Adrenal gland (tissue), 12 donors: ENCODE results near the gene XYLT2. TPM values are rescaled to one million over a fixed set of nuclear protein-coding genes. Genes with fewer than 3 reads are reported as not detected.
A peak's percentile ranks its signal among the peaks of the same experiment; 100 is the strongest.

Source experiments
- DNase-seq, 7 donors: peaks; one replicate each; pipeline ENCODE4 v3.0.0-alpha.2; 2019 to 2020
- H3K27ac ChIP-seq, 5 donors: fragments of 200-600 bp; sonication (generic) in 4 of 5; 1 replicate in 3 of 5; 2 replicates in 2 of 5; pipeline versions ENCODE4 v1.5.1 to v1.8.0; 2016 to 2020; ENCODE audit warnings: mild to moderate bottlenecking in 1 of 5
- H3K27me3 ChIP-seq: fragments of 200-600 bp; 2 replicates; pipeline ENCODE4 v1.8.0; 2021
- H3K36me3 ChIP-seq, 2 donors: fragments of 200-600 bp; replicated peaks in 1 of 2; 1 replicate in 1 of 2; 2 replicates in 1 of 2; pipeline versions ENCODE4 v1.5.1 to v1.8.0; 2018 to 2022
- H3K4me1 ChIP-seq, 2 donors: fragments of 200-600 bp; replicated peaks in 1 of 2; 1 replicate in 1 of 2; 2 replicates in 1 of 2; pipeline versions ENCODE4 v1.5.1 to v1.8.0; 2018 to 2021
- H3K4me3 ChIP-seq, 4 donors: fragments of 200-600 bp; sonication (generic) in 3 of 4; one replicate each; pipeline ENCODE4 v1.5.1; 2016 to 2018
- H3K9me3 ChIP-seq, 3 donors: fragments of 200-600 bp; sonication (generic) in 1 of 3; replicated peaks in 1 of 3; 1 replicate in 2 of 3; 2 replicates in 1 of 3; pipeline versions ENCODE4 v1.5.1 to v1.8.0; 2016 to 2021
- POLR2A ChIP-seq, 2 donors: fragments of 450-650 bp; IDR thresholded peaks; one replicate each; pipeline ENCODE4 v1.6.1; 2017; ENCODE audit warnings: antibody characterized with exemption in 2 of 2, mild to moderate bottlenecking in 2 of 2, moderate library complexity in 1 of 2
- WGBS, 4 donors: extraction: QIAGEN DNeasy Blood & Tissue Kit in 2 of 4; methylation state at CpG; one replicate each; pipeline versions ENCODE4 v1.1.5 to v1.1.7; 2013 to 2017; 5-methylcytosine and 5-hydroxymethylcytosine counted together
- intact Hi-C, 2 donors: fragments of 100-400 bp; cut with DNase I; formaldehyde crosslinking; loops; one replicate each; pipeline versions ENCODE4 v1.14.1 to v1.15.0; 2022 to 2023
- polyA plus RNA-seq, 3 donors: library from polyadenylated mRNA; stranded (reverse); fragments of 200-250 nt in 2 of 3; fragments of 350-450 nt in 1 of 3; fragmentation: Illumina TruSeq in 1 of 3; extraction: RNeasy Lipid Tissue Mini Kit (QIAGEN cat#74804) in 1 of 3; gene quantifications; one replicate each; pipeline ENCODE4 v1.2.3, GENCODE V29; 2013 to 2014
- total RNA-seq, 9 donors: library from RNA; depleted of rRNA in 4 of 9; stranded (reverse); fragments of >200 nt in 4 of 9; fragments of 120-200 nt in 1 of 9; fragmentation: NEBNext Ultra II Directional in 1 of 9; extraction: Animal tissue kit (Norgen Biotek cat#: 25700) in 1 of 9; gene quantifications; one replicate each; pipeline versions ENCODE4 v1.1.0 to v1.2.4, GENCODE V29; 2013 to 2023
- TF ChIP-seq, protein P1 (sequence below), 6 experiments: fragments of 450-650 bp in 4 of 6; fragments of 200-600 bp in 2 of 6; sonication (generic) in 1 of 6; IDR thresholded peaks; 1 replicate in 5 of 6; 2 replicates in 1 of 6; pipeline versions ENCODE4 v1.5.1 to v1.8.0; 2016 to 2021; ENCODE audit warnings: antibody characterized with exemption in 6 of 6, mild to moderate bottlenecking in 2 of 6, moderate library complexity in 1 of 6
- donor health status: healthy with polysubstance abuse.
- donor health status: Bipolar disorder and iron deficiency.
- donor health status: DM: yes; HTN: yes; CAD: no.
- donor health status: DM: no; HTN: no; CAD: no.
- donor health status: DM: no; HTN: no; CAD: no.
- donor health status: DM: yes; HTN: yes; CAD: no.

Gene XYLT2
- total and polyA plus RNA-seq, 12 donors: 4.6 to 40.3 (median 29.1) TPM

DNA sequence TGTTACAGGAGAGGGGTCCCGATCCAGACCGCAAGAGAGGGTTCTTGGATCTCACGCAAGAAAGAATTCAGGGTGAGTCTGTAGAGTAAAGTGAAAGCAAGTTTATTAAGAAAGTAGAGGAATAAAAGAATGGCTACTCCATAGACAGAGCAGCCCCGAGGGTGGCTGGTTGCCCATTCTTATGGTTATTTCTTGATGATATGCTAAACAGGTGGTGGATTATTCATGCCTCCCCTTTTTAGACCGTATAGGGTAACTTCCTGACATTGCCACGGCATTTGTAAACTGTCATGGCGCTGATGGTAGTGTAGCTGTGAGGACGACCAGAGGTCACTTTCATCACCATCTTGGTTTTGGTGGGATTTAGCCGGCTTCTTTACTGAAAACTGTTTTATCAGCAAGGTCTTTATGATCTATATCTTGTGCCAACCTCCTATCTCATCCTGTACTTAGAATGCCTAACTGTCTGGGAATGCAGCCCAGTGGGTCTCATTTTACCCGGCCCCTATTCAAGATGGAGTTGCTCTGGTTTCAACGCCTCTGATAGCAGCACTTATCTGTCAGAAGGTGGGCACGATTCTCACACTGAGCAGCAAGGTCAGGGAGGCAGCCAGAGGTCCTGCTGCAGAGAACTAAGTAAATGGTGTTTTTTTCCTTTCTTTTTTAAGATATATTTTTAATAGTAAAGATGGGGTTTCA is 26.5 kb upstream of the XYLT2 start:
- Histone ChIP-seq H3K27ac (no peak overlapping the region), H3K9me3 (no peaks in the 10 kb centered on the region), H3K4me1 (no peaks in the 10 kb centered on the region), H3K27me3 (no peaks in the 10 kb centered on the region), H3K36me3 (no peaks in the 10 kb centered on the region), H3K4me3 (no peak overlapping the region)
- TF ChIP-seq, protein P1, sequence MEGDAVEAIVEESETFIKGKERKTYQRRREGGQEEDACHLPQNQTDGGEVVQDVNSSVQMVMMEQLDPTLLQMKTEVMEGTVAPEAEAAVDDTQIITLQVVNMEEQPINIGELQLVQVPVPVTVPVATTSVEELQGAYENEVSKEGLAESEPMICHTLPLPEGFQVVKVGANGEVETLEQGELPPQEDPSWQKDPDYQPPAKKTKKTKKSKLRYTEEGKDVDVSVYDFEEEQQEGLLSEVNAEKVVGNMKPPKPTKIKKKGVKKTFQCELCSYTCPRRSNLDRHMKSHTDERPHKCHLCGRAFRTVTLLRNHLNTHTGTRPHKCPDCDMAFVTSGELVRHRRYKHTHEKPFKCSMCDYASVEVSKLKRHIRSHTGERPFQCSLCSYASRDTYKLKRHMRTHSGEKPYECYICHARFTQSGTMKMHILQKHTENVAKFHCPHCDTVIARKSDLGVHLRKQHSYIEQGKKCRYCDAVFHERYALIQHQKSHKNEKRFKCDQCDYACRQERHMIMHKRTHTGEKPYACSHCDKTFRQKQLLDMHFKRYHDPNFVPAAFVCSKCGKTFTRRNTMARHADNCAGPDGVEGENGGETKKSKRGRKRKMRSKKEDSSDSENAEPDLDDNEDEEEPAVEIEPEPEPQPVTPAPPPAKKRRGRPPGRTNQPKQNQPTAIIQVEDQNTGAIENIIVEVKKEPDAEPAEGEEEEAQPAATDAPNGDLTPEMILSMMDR (IDR thresholded peaks at IDR 0.05): no peak
- no peak for TF ChIP-seq POLR2A (IDR thresholded peaks at IDR 0.05)
- intact Hi-C loops: no loop called here
- 70 to 76% (median 72%) methylated on average over 12 of the region's 12 CpGs for WGBS, 4 donors
- no peak for DNase-seq

DNA sequence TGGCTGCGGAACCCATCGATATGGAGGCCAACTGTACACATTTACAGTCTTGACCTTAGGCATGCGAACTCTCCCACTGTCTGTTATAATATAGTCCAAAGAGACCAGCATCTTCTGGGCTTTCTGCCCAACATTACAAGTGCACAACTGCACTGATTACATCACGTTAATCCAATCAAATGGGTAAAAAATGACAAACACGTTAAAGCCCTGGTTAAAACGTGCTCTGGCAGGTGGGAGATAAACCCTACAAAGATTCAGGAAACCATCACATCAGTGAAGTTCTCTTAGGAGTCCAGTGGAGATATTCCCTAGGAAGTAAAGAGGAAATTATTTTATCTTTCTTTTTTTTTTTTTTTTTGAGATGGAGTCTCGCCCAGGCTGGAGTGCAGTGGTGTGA is 23.7 kb upstream of the XYLT2 start:
- no peaks in the 10 kb centered on the region for H3K9me3 ChIP-seq
- intact Hi-C loops: no loop called here
- no peak for TF ChIP-seq POLR2A (IDR thresholded peaks at IDR 0.05)
- TF ChIP-seq, protein P1 (IDR thresholded peaks at IDR 0.05): no peak
- H3K4me1 ChIP-seq: no peaks in the 10 kb centered on the region
- 77 to 85% (median 79%) methylated on average over 6 to 7 of the region's 7 CpGs for WGBS, 4 donors
- no peak overlapping the region for H3K4me3 ChIP-seq
- no peak for DNase-seq
- no peaks in the 10 kb centered on the region for H3K27me3 ChIP-seq
- H3K36me3 ChIP-seq: no peaks in the 10 kb centered on the region
- H3K27ac ChIP-seq: no peak overlapping the region

DNA sequence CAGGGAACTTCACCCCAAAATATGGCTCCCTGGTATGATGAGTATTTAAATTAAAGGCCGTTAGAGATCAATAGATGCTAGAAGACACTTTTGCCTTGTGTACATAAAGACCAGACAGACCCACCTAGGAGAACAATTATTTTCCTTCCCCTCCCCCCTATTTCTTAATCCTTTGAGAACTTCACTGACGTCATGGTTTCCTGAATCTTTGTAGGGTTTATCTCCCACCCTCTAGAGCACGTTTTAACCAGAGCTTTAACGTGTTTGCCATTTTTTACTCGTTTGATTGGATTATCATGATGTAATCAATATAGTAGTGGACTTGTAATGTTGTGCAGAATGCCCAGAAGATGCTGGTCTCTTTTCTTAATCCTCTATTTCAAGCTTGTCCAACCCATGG is 22.9 kb upstream of the XYLT2 start:
- TF ChIP-seq, protein P1 (IDR thresholded peaks at IDR 0.05): no peak
- TF ChIP-seq POLR2A (IDR thresholded peaks at IDR 0.05): no peak
- no peak for DNase-seq
- H3K4me3 ChIP-seq: no peak overlapping the region
- intact Hi-C loops: no loop called here
- H3K9me3 ChIP-seq: no peaks in the 10 kb centered on the region
- no peaks in the 10 kb centered on the region for H3K4me1 ChIP-seq
- H3K36me3 ChIP-seq: no peaks in the 10 kb centered on the region
- H3K27ac ChIP-seq: no peak overlapping the region
- no peaks in the 10 kb centered on the region for H3K27me3 ChIP-seq
- 70 to 78% (median 76%) methylated on average over 5 of the region's 5 CpGs for WGBS, 4 donors

DNA sequence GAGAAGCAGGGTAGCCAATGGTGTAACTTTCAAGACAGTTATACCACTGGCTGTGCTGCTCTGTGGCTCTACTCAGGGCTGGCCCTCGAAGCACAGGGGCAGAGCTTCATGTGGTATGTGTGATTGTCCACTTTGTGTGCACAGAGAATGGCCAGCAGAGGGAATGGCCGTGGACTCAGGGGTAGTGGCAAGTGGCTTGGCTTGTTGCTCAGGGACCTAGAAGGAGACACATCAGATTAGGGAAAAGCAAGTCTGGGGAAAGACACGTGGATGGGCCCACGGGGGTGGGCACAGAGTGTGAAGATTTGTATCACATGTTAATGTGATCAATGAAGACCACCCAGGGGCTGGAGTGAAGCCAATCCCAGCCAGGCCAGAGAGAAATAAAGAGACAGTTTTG is 20.0 kb upstream of the XYLT2 start:
- no peak for TF ChIP-seq POLR2A (IDR thresholded peaks at IDR 0.05)
- TF ChIP-seq, protein P1 (IDR thresholded peaks at IDR 0.05): no peak
- H3K27me3 ChIP-seq: no peaks in the 10 kb centered on the region
- no peak overlapping the region for H3K4me3 ChIP-seq
- H3K4me1 ChIP-seq: no peaks in the 10 kb centered on the region
- H3K9me3 ChIP-seq: no peaks in the 10 kb centered on the region
- intact Hi-C loops: no loop called here
- H3K27ac ChIP-seq: no peak overlapping the region
- WGBS, 4 donors: 55 to 65% (median 58%) methylated on average over 4 of the region's 4 CpGs
- H3K36me3 ChIP-seq: no peaks in the 10 kb centered on the region
- DNase-seq: peak in 1 of 7 donors; percentile 37
